Stimulated activated CD8-positive, alpha-beta memory T cell treated with anti-CD3 and anti-CD28 coated beads, Interleukin-15, amount 100 ng/mL, for 4 hours (primary cell): ENCODE measurements around the gene SLC39A2.
"Not testable (repeated sequence)": the region's sequence is repeated elsewhere in the genome, so short reads cannot be mapped to it uniquely, and the experiment has no call there.

Source experiments
- DNase-seq, 2 donors: peaks; one replicate each; pipeline ENCODE4 v3.0.0-alpha.2; 2020; ENCODE audit warnings: low read depth in 2 of 2

Gene SLC39A2

DNA sequence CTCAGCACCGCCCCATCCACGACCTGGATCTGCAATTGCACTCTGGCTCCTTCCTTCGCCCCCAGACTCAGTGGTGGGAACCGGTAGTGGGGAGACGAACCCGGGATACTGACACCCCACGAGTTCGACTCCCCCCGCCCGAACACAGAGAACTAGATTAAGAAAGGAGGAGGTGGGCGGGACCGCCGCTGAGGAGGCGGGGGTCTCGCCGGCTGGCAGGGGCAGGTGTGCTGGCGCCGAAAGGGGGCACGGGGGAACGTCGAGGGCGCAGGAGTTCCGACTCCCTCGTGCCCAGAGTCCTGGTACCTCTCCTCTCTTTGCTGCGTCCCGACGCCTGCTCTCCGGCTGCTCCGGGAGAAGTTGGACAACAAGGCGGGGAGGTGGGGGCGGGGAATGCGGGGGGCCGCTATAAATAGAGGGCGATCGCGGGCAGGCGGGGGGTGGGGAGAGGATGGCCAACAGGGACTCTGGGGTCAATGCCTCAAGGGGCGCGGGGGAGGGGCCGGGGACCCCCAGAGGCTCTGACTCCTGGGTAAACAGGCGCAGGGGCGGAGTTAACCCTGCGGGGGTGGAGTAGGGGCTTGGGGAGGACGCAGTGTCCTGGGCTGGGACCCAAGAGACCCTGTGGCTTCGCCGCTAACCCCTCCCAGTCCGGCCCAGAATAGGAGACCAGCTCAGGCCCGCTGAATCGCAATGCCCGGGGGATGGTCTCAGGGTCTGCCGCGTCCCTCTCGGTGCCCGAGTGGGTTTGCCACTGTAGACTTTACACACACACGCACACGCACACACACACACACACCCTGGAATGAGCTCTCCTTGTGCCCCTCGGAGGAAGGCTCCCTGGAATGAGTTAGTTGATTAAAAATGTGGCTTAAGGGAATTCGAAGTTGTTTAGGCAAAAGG is 26.5 kb downstream of the SLC39A2 start:
- no peak for DNase-seq

DNA sequence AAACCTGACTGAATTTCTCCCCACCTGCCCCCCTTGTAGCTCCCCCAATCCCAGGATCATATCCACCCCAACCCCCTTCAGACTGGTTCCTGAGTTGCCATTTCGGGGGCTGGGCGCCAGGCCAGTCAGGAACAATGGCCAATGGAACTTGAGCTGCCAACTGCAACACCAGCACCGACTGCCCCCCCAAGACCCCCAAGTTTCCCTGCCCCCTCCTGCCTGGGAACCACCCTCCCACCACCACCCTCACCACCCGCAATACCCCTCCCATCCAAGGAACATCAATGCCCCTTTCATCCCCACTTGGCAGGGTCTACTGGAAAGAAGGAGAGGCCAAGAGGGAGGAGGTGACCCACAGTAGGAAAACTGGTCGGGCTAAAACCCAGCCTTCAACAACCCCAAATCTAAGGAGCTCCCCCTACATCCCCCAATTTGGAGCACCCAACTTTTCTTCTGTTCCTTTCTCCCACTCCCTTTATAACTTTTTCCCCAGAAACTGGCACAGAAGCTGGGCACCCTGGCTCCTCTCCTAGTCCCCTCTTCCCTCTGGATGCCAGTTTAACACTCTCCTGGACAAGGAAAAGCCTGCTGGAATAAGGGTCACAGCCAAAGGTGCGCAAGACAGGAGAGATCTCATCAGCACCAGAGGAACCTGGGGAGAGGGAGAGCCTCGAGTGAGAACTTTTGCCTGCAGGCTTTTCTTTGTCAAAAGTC is 27.3 kb downstream of the SLC39A2 start:
- no peak for DNase-seq

DNA sequence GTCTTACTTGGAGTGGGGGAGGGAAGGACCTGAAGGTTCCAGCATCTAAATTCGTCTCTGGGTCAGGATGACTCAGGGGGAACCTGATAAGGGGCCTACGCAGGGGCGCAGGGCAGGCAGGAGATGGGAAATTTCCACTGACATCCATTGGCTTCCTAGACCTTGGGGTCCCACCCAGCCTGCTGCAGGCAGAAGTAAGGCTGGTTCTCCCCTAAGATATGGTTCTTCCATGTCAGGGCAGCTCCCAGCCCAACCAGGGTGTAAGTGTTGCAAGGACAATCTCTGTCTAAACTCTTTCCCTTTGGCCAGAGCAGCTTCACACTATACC is 27.9 kb downstream of the SLC39A2 start:
- DNase-seq: no peak

DNA sequence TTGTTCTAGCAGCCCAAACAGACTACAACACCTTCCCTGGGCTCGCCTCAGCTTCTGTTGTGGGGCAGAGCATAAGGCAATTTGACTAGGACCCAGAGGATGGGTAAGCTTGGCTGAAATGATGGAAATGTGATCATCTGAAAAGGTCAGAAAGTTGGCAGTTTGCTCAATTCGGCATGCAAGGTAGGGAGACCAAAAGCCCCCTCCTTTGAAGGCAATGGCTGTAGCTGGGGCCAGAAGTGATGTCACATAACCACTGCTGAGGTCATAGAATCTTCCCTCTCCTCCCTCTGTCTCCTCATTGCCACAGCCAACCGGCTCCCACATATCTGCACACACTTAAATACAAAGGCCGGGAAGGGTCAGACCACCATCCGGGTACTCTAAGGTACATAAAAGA is 30.8 kb downstream of the SLC39A2 start, which contains the start of gene TPPP2:
Gene TPPP2 (plus strand): TSS at position 301 of the 400 bp plus-strand sequence. CDS start 365 bp downstream, outside the sequence.
- no peak for DNase-seq

DNA sequence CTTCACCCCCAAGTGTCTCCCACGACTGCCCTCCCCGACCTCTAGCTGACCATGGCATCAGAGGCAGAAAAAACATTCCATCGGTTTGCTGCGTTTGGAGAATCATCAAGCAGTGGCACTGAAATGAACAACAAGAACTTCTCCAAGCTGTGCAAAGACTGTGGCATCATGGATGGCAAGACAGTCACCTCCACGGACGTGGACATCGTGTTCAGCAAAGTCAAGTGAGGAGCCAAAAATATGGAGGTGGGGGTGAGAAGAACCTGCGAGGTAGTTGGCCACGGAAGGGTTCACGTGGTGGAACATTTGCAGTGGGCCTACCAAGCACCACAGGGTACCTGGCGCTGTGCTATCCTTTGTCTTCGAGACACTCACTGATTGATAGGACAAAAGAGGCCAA is 31.4 kb downstream of the SLC39A2 start:
- no peak for DNase-seq

DNA sequence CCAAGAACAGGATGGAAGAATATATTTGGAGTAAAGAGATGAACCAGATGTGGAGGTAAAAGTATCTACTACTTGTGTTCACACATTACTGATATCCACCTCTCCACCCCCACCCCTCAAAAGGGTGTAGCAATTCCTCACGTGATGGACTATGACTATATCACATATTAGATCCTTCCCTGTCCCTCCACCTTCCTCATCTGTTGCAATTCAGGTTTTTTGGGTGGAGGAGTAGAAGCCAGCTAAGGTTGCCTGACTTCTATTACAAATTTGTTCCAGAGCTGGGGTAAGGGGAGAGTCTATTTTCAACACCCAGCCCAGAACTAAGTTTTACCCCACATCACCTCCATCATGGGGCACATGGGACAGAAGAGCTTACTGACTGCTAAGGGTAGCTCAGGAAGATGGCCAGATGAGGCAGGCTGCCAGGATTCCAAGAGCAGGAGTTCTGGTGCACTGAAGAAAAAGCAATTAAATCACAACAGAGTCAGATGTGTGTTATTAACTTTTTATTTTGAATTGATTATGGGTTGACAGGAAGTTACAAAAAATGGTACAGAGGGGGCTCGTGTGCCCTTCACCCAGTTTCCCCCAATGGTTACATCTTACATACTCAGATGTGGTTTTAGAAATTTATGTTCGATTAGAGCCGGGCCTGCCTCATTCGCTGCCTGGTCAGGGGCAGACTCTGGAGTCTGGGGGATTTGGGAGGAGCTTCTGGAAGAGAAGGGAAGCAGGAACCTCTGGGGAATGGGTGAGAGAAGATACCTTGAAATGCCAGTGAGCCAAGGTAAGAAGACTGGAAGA is 33.4 kb downstream of the SLC39A2 start:
- no peak for DNase-seq

DNA sequence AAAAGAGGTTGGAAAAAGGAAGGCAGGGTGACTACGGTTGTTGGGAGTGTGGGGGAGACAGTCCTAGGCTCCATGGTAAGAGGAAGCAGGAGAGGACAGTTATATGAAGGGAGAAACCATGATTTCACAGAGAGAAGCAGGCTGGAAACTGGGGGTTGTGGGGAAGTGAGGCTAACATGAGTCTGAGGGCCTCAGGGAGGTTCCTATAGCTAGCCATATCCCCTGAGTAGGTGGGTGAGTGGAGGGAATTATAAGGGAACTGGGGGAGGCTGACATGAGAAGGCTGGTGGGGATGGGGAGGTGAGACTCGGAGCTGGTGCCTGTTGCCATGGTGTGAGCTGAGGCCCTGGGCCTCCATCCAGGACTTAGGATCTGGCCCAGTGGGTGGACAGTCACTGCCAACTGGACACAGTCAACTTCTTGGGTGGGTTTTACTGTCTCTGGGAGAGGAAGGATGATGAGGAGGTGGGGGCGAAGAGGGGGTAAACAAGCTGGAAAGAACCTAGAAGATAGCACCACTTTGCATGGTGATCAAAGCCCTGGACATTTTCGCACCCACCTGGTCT is 34.1 kb downstream of the SLC39A2 start:
- DNase-seq: no peak

DNA sequence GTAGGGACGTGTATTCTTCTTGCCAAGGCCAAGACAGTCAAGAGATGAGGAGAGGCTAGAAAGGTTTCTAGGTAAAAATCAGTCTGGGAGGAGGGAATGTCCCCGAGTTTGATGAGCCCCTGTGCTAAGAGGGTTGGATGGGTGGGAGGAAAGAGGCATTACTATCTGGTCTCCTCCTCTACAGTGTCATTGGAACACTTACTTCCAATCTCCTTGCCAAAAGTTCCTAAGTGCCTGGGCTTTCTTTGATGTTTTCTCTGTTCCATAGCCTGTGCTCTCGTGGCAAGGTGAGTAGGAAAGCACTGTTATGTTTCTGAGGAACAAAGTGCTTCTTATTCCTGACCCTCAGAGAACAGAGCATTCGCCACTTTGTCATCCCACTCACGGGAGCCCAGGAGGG is 35.6 kb downstream of the SLC39A2 start, which contains the start of gene RNASE13:
Gene RNASE13 (minus strand): TSS at position 101 of the 400 bp plus-strand sequence. CDS start 519 bp downstream, outside the sequence.
- no peak for DNase-seq

DNA sequence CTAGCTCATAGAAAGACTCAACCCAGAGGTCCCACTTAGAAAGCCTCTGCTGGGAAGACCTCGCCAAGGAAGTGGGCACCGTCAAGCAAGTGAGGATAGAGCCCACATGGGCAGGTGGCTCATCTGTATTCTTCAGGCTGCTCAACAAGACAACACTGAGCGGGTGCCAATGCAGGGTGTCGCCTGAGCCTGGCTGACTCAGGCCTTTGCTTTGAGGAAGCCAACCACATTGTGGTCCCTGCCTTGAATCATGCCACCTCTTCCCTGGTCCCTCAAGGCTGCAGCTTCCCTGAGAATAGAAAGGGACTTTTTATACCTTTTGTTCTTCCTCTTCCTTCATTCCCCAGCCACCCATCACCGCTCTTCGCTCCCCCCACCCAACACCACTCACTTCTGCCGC is 37.7 kb downstream of the SLC39A2 start:
- no peak for DNase-seq

DNA sequence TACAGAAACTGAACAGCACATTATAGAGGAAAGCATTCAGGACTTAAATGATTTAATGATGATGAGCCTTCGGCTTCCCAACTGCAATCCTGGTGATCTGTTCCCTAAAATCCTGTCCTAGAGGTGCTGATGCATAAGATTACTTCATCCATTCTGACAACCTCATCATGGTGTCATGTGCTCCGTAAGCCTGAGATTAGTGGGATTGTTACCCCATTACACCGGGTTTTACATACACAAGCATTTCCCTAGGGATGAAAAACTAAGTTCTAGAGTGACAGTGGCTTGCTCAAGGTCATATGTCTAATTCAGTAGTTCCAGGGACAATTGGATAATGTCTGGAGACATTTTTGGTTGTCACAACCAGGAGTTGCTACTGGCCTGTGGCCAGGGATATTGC is 38.1 kb downstream of the SLC39A2 start:
- no peak for DNase-seq

DNA sequence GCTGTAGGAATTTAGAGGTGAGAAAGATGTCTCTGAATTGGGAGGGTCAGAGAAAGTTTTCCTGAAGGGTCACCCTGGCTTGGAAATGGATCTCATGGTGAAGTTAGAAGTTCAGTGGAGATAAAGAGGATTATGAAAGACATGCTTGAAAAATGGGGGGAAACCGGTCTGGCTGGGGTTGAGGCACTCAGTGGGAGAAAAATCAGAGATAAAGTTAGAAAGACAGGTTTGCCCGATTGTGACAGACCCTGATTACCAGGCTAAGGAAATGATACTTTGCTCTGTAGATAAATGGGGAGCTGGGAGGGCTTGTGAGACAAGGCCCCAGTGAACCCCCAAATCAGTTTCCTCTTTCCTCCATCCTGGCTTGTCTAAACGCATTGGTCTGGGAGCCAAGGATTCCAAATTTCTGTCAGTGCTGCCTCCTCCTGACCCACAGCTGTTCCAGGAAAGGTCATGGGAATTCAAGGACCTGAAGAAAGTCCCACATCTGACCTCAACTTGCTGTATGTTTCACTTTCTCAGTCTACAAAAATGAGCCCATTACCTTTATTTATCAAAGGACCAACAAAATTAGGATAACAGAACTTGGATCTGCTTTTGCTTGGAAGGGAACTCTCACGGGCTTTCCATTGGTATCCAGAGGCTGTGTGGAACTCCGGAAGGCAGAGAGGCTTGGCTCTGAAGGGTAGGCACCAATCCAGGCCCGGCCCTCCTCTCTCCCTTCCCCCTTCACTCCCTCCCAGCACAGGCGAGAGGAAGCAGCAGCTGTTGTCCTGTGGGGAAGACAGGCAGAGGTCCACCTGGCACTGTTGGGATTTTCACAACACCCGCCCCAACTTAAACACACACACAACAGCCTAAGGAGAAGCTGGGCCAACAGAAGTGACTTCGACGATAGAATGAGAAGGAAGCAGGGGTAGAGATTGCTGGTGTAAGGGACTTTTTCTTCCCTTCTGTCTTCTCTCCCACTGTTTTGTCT is 39.6 kb downstream of the SLC39A2 start:
- no peak for DNase-seq

DNA sequence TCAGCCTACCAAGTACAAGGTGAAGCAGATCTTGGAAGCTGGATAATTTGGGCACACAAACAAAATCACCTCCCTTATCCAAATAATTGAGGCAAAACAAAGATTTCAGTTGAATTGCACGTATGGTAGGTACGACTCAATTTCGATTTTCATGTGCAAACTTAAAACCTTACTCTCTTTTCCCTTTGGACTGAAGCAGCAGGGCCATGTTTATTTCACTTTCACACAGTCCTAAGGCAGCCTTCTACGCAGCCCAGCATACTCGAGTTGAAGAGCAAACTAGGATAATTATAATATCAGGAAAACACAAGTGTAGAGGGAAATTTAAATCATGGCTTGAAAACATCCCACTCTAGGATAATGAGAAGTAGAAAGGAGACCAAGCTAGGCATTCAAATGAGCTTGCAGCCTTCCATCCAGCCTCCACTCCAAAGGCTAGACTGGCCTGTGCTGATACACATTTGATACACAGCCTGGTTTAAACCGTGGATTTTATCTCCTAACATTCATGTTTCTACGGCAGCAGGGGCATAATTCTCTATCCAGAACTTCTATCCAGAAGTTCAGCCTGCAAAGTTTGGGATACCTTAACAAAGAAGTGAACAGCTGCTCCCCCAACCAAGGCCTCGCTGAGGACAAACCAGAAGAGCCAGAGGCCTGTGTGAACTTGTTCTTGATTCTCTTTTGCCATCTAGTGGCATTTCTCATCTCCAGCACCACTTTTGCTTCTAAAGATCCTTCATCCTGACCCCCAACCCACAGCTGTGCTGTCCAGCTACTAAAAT is 40.7 kb downstream of the SLC39A2 start:
- no peak for DNase-seq

DNA sequence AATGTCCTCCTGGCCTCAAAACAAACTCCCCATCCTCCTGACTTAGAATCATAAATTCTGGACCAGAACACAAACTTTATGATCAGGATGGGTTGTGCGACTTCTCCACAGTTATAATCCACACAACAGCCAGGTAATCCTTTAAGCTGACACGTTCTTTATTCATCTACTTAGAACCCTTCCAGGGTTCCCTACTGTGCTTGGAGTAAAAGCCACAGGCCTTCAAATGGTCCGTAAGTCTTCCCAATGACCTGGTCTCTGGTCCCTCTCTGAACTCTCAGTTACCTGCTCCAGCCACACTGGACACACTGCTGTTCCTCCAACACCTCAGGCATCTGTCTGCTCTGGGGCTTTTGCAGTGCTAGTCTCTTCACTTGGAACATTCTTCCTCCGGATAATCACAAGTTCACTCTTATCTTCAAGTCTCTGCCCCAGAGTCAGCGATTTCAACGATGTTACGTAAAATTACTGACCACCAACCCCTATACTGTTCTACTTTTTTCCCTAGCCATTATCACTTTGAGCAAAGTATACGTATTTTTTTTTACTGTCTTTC is 41.4 kb downstream of the SLC39A2 start:
- no peak for DNase-seq

DNA sequence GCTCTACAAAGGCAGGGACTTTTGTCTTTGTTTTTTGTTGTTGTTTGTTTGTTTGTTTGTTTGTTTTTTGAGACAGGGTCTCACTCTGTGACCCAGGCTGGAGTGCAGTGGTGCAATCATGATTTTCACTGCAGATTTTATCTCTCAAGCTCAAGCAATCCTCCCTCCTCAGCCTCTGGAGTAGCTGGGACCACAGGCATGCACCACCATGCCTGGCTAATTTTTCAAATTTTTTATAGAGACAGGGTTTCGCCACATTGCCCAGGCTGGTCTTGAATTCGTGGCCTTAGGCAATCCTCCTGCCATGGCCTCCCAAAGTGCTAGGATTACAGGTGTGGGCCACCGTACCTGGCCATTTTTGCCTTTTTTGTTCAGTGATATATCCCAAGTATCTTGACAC is 41.8 kb downstream of the SLC39A2 start:
- DNase-seq: not testable (repeated sequence)

DNA sequence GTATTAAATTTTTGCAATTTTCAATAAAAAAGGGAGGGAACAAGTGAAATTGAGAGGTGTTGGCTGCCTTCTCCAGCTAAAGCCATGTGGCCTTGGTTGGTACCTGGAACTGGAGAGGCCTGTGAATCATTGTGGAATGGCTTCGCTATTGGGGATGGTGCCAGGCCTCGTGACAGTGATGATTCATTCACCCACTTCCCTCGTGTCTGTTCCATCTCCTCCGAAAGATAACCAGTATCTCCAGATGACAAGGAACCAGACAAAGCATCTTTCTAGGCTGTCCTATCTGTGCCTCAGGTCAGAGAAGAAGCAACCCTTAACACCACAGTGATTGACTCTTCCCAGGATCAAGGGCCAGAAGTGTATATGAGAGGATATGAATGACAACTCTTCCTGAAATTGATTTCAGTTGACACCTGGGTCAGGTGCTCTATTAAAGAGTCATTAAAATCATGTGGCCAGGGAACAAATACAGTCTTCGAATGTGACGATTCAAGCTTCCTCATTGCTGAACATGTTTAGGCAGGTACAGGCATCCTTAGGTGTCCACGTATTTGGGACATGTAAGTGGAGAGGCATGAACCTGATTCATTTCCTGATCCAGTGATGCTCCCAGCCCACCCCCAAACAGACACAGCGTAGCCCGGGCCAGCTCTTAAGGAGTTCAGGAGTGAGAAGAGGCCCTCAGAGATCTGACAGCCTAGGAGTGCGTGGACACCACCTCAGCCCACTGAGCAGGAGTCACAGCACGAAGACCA is 42.8 kb downstream of the SLC39A2 start, which contains the start of gene RNASE7:
Gene RNASE7 (plus strand): TSS at position 687 of the 758 bp plus-strand sequence. CDS start 631 bp downstream, outside the sequence.
- no peak for DNase-seq

DNA sequence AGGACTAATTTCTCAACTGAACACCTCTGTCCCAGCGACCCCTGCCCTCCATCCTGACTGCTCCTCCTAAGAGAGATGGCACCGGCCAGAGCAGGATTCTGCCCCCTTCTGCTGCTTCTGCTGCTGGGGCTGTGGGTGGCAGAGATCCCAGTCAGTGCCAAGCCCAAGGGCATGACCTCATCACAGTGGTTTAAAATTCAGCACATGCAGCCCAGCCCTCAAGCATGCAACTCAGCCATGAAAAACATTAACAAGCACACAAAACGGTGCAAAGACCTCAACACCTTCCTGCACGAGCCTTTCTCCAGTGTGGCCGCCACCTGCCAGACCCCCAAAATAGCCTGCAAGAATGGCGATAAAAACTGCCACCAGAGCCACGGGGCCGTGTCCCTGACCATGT is 43.8 kb downstream of the SLC39A2 start:
- DNase-seq: no peak

DNA sequence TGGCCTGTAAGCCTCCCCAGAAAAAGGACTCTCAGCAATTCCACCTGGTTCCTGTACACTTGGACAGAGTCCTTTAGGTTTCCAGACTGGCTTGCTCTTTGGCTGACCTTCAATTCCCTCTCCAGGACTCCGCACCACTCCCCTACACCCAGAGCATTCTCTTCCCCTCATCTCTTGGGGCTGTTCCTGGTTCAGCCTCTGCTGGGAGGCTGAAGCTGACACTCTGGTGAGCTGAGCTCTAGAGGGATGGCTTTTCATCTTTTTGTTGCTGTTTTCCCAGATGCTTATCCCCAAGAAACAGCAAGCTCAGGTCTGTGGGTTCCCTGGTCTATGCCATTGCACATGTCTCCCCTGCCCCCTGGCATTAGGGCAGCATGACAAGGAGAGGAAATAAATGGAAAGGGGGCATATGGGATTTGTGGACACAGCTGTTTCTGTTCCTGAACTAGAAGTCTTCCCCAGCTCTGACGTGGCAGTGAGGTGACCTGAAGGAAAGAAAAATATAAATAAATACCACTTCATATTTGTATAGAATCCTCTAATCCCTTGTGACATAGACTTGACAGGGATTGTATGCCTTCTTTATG is 44.4 kb downstream of the SLC39A2 start:
- no peak for DNase-seq

DNA sequence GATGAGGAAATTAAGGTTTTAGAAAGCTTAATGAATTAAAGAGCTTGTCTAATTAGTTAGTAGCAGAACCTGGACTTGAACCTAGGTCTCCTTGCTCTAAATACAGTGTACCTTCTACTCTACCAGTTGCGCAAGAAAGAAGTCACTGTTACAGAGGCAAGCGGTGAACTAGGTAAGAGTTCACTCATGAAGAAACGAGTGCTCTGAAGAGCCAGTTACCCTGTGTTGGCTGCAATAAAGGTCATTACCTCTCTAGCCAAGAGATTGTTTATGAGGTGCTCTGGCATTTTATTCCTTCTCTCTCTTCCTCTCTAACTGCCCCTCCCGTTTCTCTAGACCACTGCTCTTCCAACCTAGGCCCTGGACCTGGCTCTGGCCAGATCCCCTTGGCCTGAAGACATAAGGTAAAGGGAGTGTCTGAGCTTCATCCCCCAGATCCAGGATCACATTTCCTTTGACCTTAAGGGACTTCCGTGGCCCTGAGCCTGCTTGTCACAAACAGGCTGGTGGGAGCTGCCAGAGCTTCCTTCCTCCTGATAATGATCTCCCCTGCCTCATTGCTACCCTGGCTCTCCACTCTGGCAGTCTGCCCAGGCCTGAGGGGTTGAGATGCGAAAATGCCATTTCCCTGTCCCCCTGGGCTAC is 45.0 kb downstream of the SLC39A2 start:
- no peak for DNase-seq
